K562 (cell line): ENCODE results near the gene PDF. TPM values are rescaled to one million over a fixed set of nuclear protein-coding genes. Genes with fewer than 3 reads are reported as not detected.

ENCODE experiments used
- ATAC-seq: fragments of 200-7000 bp; cut with Tn5 transposase; 3 replicates; pipeline ENCODE4 v1.9.1; 2020; ENCODE audit warnings: moderate library complexity
- BruUV-seq: library from RNA; stranded (reverse); fragments of 400-500 nt; replicated peaks from 2 replicates; lab custom pipeline; 2021; lab: Mats Ljungman, UMichigan
- CTCF ChIA-PET: fragments of 300-600 bp; formaldehyde crosslinking; extraction: SDS; loops from one replicate; lab custom pipeline; 2021; ENCODE audit warnings: low intra/inter-chr PET ratio; lab: Yijun Ruan, JAX
- POLR2A ChIA-PET: fragments of 300-600, 350-650 bp; sonication (Branson Sonifier 250); formaldehyde crosslinking; extraction: SDS; loops from one replicate; lab custom pipeline; 2021; ENCODE audit warnings: antibody characterized with exemption, inconsistent platforms; lab: Yijun Ruan, JAX
- DNase-seq, 4 experiments: peaks; one replicate each; pipeline versions ENCODE4 v3.0.0 to v3.0.0-alpha.2; 2011 to 2018; ENCODE audit warnings: low spot score in 3 of 4, mixed read lengths in 3 of 4; ENCODE audit errors: extremely low read depth in 1 of 4
- FAIRE-seq: peaks from 2 replicates; lab custom pipeline; 2011; peaks lifted over from hg19 to GRCh38; lab: Jason Lieb, UNC
- H2AFZ ChIP-seq: 2 replicates; pipeline ENCODE4 v1.6.0; 2011; ENCODE audit warnings: low read depth, low read length, control low read depth, inconsistent platforms
- H3K27ac ChIP-seq: fragments of 200-600 bp; 3 replicates; pipeline ENCODE4 v1.8.0; 2011; ENCODE audit warnings: low read depth, mild to moderate bottlenecking, control low read depth, inconsistent platforms, low read length, moderate library complexity, mixed read lengths; ENCODE audit errors: extremely low read depth
- H3K27me3 ChIP-seq, 2 experiments: fragments of 300-600 bp in 1 of 2; 2 replicates in 1 of 2; 3 replicates in 1 of 2; pipeline versions ENCODE4 v1.6.0 to v1.8.0; 2011; ENCODE audit warnings: inconsistent platforms in 2 of 2, low read length in 2 of 2, mild to moderate bottlenecking in 1 of 2, mixed read lengths in 1 of 2, moderate library complexity in 1 of 2; ENCODE audit not compliant: control insufficient read depth in 2 of 2, insufficient read depth in 2 of 2
- H3K36me3 ChIP-seq: fragments of 300-600 bp; 3 replicates; pipeline ENCODE4 v1.8.0; 2011; ENCODE audit warnings: mild to moderate bottlenecking, low read length, inconsistent platforms; ENCODE audit not compliant: control insufficient read depth, insufficient read depth
- H3K4me1 ChIP-seq, 2 experiments: fragments of 200-600 bp in 1 of 2; replicated peaks in 1 of 2; 2 replicates in 1 of 2; 3 replicates in 1 of 2; pipeline versions ENCODE4 v1.5.1 to v1.8.0; 2011; ENCODE audit warnings: inconsistent platforms in 2 of 2, low read length in 2 of 2, mild to moderate bottlenecking in 1 of 2, mixed read lengths in 1 of 2, moderate library complexity in 1 of 2; ENCODE audit not compliant: control insufficient read depth in 2 of 2, insufficient read depth in 2 of 2
- H3K4me2 ChIP-seq: 2 replicates; pipeline ENCODE4 v1.6.1; 2011; ENCODE audit warnings: low read length, control low read depth, inconsistent platforms, mixed read lengths; ENCODE audit not compliant: insufficient read depth
- H3K4me3 ChIP-seq: fragments of 200-600 bp; sonication (generic), shearing (Covaris generic); 2 replicates; pipeline ENCODE4 v1.5.1; 2016; ENCODE audit warnings: control low read depth, inconsistent platforms
- H3K79me2 ChIP-seq: fragments of 200-600 bp; 3 replicates; pipeline ENCODE4 v1.8.0; 2011; ENCODE audit warnings: low read length, inconsistent platforms; ENCODE audit not compliant: control insufficient read depth, insufficient read depth
- H3K9ac ChIP-seq, 2 experiments: 2 replicates each; pipeline versions ENCODE4 v1.6.0 to v1.6.1; 2011; ENCODE audit warnings: low read depth in 2 of 2, low read length in 2 of 2, control low read depth in 1 of 2, inconsistent platforms in 1 of 2, mild to moderate bottlenecking in 1 of 2, mixed read lengths in 1 of 2; ENCODE audit not compliant: insufficient read depth in 1 of 2
- H3K9me1 ChIP-seq: one replicate; pipeline ENCODE4 v1.6.0; 2011; ENCODE audit warnings: inconsistent platforms, mild to moderate bottlenecking, low read length, moderate library complexity; ENCODE audit not compliant: control insufficient read depth, insufficient read depth
- H3K9me3 ChIP-seq: replicated peaks from 2 replicates; pipeline ENCODE4 v1.5.1; 2011; ENCODE audit warnings: low read depth, low read length, inconsistent platforms; ENCODE audit not compliant: control insufficient read depth, insufficient read depth
- H4K20me1 ChIP-seq: replicated peaks from 2 replicates; pipeline ENCODE4 v1.6.1; 2011; ENCODE audit warnings: low read length, inconsistent platforms, mixed read lengths; ENCODE audit not compliant: control insufficient read depth, insufficient read depth
- EGR1 ChIP-seq: fragments of 450-650 bp; conservative IDR thresholded peaks from 2 replicates; pipeline ENCODE4 v1.6.1; 2017; ENCODE audit warnings: mild to moderate bottlenecking
- ETV5 ChIP-seq: sonication (generic); formaldehyde crosslinking; IDR thresholded peaks from 2 replicates; pipeline ENCODE4 v1.4.0; 2020; ENCODE audit warnings: low read depth, mild to moderate bottlenecking, missing genetic modification reagents
- JUND ChIP-seq, 2 experiments: IDR thresholded peaks; 2 replicates in 1 of 2; 3 replicates in 1 of 2; pipeline ENCODE4 v1.6.1; 2011; ENCODE audit warnings: borderline replicate concordance in 2 of 2, low read depth in 2 of 2, low read length in 2 of 2, improper control_type of control experiment in 1 of 2, missing biosample characterization in 1 of 2, missing genetic modification characterization in 1 of 2, missing genetic modification reagents in 1 of 2
- KLF16 ChIP-seq: IDR thresholded peaks from 2 replicates; pipeline ENCODE4 v1.6.1; 2016; ENCODE audit warnings: antibody characterized with exemption
- PRPF4 ChIP-seq: fragments of 200-400 bp; formaldehyde crosslinking; IDR thresholded peaks from one replicate; pipeline ENCODE4 v1.6.1; 2017; ENCODE audit warnings: low read length, low read depth, mild to moderate bottlenecking; ENCODE audit not compliant: insufficient read depth, poor library complexity, severe bottlenecking
- RCOR1 ChIP-seq, 2 experiments: IDR thresholded peaks; 2 replicates each; pipeline ENCODE4 v1.6.1; 2012; ENCODE audit warnings: low read depth in 2 of 2, low read length in 2 of 2, borderline replicate concordance in 1 of 2, improper control_type of control experiment in 1 of 2
- TRIM24 ChIP-seq, 2 experiments: fragments of 450-650 bp; IDR thresholded peaks; 2 replicates each; pipeline ENCODE4 v1.6.1; 2016
- ZNF511 ChIP-seq: sonication (generic); formaldehyde crosslinking; IDR thresholded peaks from 2 replicates; pipeline ENCODE4 v1.8.0; 2022; ENCODE audit warnings: mild to moderate bottlenecking, missing genetic modification reagents
- ZZZ3 ChIP-seq: fragments of 450-650 bp; IDR thresholded peaks from 2 replicates; pipeline ENCODE4 v1.6.1; 2016; ENCODE audit warnings: antibody characterized with exemption, mild to moderate bottlenecking, moderate library complexity
- WGBS: fragments of 100-300 bp; shearing (Covaris generic); methylation state at CpG from one replicate; pipeline ENCODE4 v1.1.6; 2016; ENCODE audit warnings: low coverage, mixed read lengths; ENCODE audit not compliant: insufficient coverage; ENCODE audit errors: missing lambda C conversion rate; 5-methylcytosine and 5-hydroxymethylcytosine counted together
- in situ Hi-C: fragments of 300-500 bp; cut with MboI; formaldehyde crosslinking; loops from 4 replicates; pipeline ENCODE4 v1.15.0; 2018; ENCODE audit warnings: inconsistent platforms, mixed read lengths
- intact Hi-C: fragments of 100-400 bp; cut with micrococcal nuclease; formaldehyde crosslinking; loops from 2 replicates; pipeline ENCODE4 v1.14.2; 2022
- polyA plus RNA-seq, 8 experiments: library from polyadenylated mRNA; depleted of rRNA in 4 of 8; stranded (reverse) in 5 of 8; unstranded in 3 of 8; fragments of >200 nt; fragmentation: Nextera tagmentation in 2 of 8; fragmentation: Illumina TruSeq in 1 of 8; extraction: Ambion mirVana in 2 of 8; extraction: Trizol in 1 of 8; gene quantifications; 2 replicates each; pipeline versions ENCODE4 v1.2.1 to v1.2.3, GENCODE V29; 2011 to 2014; ENCODE audit warnings: inconsistent platforms in 1 of 8, missing spikeins in 1 of 8
- total RNA-seq, 7 experiments: library from RNA; depleted of rRNA in 6 of 7; stranded (reverse); fragments of >200 nt in 6 of 7; fragmentation: Illumina TruSeq in 2 of 7; extraction: Trizol in 2 of 7; gene quantifications; 2 replicates each; pipeline versions ENCODE4 v1.2.1 to v1.2.3, GENCODE V29; 2011 to 2021; ENCODE audit warnings: low replicate concordance in 1 of 7
- TF ChIP-seq, protein P1 (sequence below): fragments of 200-600 bp; sonication (generic); IDR thresholded peaks from one replicate; pipeline ENCODE4 v1.6.1; 2012; ENCODE audit warnings: mild to moderate bottlenecking, low read depth, low read length, inconsistent platforms

The PDF gene
- total and polyA plus RNA-seq, 9 of the 15 experiments (the other 6 are each of a cell fraction or from before 2014, with no cell fraction given): 0.15 to 72.4 (median 5.6) TPM

- no peak overlapping the region; the same call in 1 of the 2 replicates for H3K4me2 ChIP-seq
- no peaks in the 10 kb centered on the region for H3K9me3 ChIP-seq
- peak in 2 of 4 experiments; percentile 58 to 63 for DNase-seq
- H2AFZ ChIP-seq: no peak overlapping the region
- no peaks in the 10 kb centered on the region; the same call in 2 of the 3 replicates for H3K79me2 ChIP-seq
- 27% methylated on average over 7 of the region's 7 CpGs for WGBS
- POLR2A ChIA-PET: interaction anchor here (0.6 kb wide), 1 partner anchor 11 kb away, joined by 3 read pairs; no protein-coding TSS in a partner anchor
- H3K27ac ChIP-seq: peak overlapping the region; percentile 62; the same call in 2 of the 3 replicates
- no peak overlapping the region for H3K4me3 ChIP-seq
- peak; percentile 84 for FAIRE-seq
- H3K36me3 ChIP-seq: peaks cover 93% of the 10 kb centered on the region
- intact Hi-C loops (no loop called here), in situ Hi-C loops (no loop called here)
- H4K20me1 ChIP-seq: 0 out of 2 replicates have a peak, but pooled peaks cover 3% of the 10 kb centered on the region
- no peaks in the 10 kb centered on the region for H3K27me3 ChIP-seq
- BruUV-seq: no TSS peak
- H3K4me1 ChIP-seq: peaks cover 0 to 10% of the 10 kb centered on the region in 2 experiments; a peak in 3 of 5 replicates
- no peaks in the 10 kb centered on the region for H3K9me1 ChIP-seq
- CTCF ChIA-PET: no interaction called here
- ATAC-seq: peak; percentile 58; the same call in 2 of the 3 replicates
- no peak overlapping the region for H3K9ac ChIP-seq
- TF ChIP-seq ZNF511 (CRISPR knock-in tag): no peak
- peak in 1 of 2 experiments; percentile 56; a peak in 1 of 4 replicates for TF ChIP-seq RCOR1 (IDR thresholded peaks at IDR 0.05; ENCODE audit: borderline replicate concordance in 1 of 2, low read depth in 2 of 2, low read length in 2 of 2)
- TF ChIP-seq ZZZ3: no peak
- no peak for TF ChIP-seq PRPF4
- peak; percentile 58; the same call in 1 of the 2 replicates for TF ChIP-seq EGR1
- peak; percentile 29; the same call in 1 of the 2 replicates for TF ChIP-seq JUND (IDR thresholded peaks at IDR 0.05; ENCODE audit: borderline replicate concordance, low read depth, low read length)
- peak; percentile 32; the same call in 1 of the 3 replicates for TF ChIP-seq JUND (tag; IDR thresholded peaks at IDR 0.05; ENCODE audit: borderline replicate concordance, low read depth, low read length)
- TF ChIP-seq, protein P1, sequence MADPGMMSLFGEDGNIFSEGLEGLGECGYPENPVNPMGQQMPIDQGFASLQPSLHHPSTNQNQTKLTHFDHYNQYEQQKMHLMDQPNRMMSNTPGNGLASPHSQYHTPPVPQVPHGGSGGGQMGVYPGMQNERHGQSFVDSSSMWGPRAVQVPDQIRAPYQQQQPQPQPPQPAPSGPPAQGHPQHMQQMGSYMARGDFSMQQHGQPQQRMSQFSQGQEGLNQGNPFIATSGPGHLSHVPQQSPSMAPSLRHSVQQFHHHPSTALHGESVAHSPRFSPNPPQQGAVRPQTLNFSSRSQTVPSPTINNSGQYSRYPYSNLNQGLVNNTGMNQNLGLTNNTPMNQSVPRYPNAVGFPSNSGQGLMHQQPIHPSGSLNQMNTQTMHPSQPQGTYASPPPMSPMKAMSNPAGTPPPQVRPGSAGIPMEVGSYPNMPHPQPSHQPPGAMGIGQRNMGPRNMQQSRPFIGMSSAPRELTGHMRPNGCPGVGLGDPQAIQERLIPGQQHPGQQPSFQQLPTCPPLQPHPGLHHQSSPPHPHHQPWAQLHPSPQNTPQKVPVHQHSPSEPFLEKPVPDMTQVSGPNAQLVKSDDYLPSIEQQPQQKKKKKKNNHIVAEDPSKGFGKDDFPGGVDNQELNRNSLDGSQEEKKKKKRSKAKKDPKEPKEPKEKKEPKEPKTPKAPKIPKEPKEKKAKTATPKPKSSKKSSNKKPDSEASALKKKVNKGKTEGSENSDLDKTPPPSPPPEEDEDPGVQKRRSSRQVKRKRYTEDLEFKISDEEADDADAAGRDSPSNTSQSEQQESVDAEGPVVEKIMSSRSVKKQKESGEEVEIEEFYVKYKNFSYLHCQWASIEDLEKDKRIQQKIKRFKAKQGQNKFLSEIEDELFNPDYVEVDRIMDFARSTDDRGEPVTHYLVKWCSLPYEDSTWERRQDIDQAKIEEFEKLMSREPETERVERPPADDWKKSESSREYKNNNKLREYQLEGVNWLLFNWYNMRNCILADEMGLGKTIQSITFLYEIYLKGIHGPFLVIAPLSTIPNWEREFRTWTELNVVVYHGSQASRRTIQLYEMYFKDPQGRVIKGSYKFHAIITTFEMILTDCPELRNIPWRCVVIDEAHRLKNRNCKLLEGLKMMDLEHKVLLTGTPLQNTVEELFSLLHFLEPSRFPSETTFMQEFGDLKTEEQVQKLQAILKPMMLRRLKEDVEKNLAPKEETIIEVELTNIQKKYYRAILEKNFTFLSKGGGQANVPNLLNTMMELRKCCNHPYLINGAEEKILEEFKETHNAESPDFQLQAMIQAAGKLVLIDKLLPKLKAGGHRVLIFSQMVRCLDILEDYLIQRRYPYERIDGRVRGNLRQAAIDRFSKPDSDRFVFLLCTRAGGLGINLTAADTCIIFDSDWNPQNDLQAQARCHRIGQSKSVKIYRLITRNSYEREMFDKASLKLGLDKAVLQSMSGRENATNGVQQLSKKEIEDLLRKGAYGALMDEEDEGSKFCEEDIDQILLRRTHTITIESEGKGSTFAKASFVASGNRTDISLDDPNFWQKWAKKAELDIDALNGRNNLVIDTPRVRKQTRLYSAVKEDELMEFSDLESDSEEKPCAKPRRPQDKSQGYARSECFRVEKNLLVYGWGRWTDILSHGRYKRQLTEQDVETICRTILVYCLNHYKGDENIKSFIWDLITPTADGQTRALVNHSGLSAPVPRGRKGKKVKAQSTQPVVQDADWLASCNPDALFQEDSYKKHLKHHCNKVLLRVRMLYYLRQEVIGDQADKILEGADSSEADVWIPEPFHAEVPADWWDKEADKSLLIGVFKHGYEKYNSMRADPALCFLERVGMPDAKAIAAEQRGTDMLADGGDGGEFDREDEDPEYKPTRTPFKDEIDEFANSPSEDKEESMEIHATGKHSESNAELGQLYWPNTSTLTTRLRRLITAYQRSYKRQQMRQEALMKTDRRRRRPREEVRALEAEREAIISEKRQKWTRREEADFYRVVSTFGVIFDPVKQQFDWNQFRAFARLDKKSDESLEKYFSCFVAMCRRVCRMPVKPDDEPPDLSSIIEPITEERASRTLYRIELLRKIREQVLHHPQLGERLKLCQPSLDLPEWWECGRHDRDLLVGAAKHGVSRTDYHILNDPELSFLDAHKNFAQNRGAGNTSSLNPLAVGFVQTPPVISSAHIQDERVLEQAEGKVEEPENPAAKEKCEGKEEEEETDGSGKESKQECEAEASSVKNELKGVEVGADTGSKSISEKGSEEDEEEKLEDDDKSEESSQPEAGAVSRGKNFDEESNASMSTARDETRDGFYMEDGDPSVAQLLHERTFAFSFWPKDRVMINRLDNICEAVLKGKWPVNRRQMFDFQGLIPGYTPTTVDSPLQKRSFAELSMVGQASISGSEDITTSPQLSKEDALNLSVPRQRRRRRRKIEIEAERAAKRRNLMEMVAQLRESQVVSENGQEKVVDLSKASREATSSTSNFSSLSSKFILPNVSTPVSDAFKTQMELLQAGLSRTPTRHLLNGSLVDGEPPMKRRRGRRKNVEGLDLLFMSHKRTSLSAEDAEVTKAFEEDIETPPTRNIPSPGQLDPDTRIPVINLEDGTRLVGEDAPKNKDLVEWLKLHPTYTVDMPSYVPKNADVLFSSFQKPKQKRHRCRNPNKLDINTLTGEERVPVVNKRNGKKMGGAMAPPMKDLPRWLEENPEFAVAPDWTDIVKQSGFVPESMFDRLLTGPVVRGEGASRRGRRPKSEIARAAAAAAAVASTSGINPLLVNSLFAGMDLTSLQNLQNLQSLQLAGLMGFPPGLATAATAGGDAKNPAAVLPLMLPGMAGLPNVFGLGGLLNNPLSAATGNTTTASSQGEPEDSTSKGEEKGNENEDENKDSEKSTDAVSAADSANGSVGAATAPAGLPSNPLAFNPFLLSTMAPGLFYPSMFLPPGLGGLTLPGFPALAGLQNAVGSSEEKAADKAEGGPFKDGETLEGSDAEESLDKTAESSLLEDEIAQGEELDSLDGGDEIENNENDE: no peak
- 0 out of 2 replicates have a peak, but pooled peaks have one; percentile 38 for TF ChIP-seq KLF16
- TF ChIP-seq TRIM24 (IDR thresholded peaks at IDR 0.05): peak in 1 of 2 experiments; percentile 27; a peak in 1 of 4 replicates
- peak; percentile 52; the same call in 1 of the 2 replicates for TF ChIP-seq ETV5
Measured at GRCh38 chr16:69367980-69368379, 37.6 kb upstream of the PDF start.
